SK-N-MC (cell line): ENCODE results near the gene FNIP2.

Source experiments
- EZH2 ChIP-seq: fragments of 200-600 bp; sonication (generic); IDR thresholded peaks from one replicate; pipeline ENCODE4 v1.6.1; 2017; ENCODE audit warnings: antibody characterized with exemption
- POLR2AphosphoS5 ChIP-seq: IDR thresholded peaks from 2 replicates; pipeline ENCODE4 v1.6.1; 2012; ENCODE audit warnings: mild to moderate bottlenecking, low read depth, low read length, borderline replicate concordance

DNA sequence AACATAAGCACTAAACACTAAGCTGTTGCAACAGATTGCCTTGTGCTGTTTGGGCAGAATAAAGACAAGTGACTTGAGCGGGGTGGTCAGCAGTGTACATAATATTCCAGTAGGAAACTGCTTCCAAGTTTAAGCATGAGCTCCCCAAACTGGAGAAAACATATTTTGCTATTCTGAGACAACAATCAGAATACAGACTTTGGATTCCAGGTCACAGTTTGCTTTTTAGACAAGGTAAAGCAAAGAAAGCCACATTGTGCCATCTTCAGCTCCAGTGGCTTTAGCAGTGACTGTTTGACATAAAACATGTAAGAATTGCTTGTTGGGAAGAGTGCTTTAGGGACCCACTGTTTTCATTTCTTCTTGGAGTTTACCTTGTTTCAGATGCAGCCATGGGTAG is 136.0 kb downstream of the FNIP2 start:
- TF ChIP-seq POLR2AphosphoS5 = no peak
- TF ChIP-seq EZH2 = no peak
